Measurements from ENCODE around the gene TMEM184A. TPM values are rescaled to one million over a fixed set of nuclear protein-coding genes. Genes with fewer than 3 reads are reported as not detected.
A peak's percentile ranks its signal among the peaks of the same experiment; 100 is the strongest.

TMEM184A gene
- total and polyA plus RNA-seq, 2 of the 13 experiments (the other 11 are each of a cell fraction or from before 2014, with no cell fraction given), result 9.5 to 20.4 TPM

- TF ChIP-seq ZNF691 (CRISPR knock-in tag; IDR thresholded peaks at IDR 0.05; ENCODE audit: borderline replicate concordance, low read depth) (no peak), ZBTB21 (CRISPR knock-in tag; IDR thresholded peaks at IDR 0.05) (peak; percentile 71), ZNF788 (CRISPR knock-in tag; IDR thresholded peaks at IDR 0.05; ENCODE audit: borderline replicate concordance) (no peak), DNMT1 (CRISPR knock-in tag; IDR thresholded peaks at IDR 0.05) (no peak), ZNF678 (CRISPR knock-in tag; IDR thresholded peaks at IDR 0.05) (no peak), CC2D1A (CRISPR knock-in tag; IDR thresholded peaks at IDR 0.05) (no peak), NR1H2 (CRISPR knock-in tag; IDR thresholded peaks at IDR 0.05; ENCODE audit: borderline replicate concordance, low read depth) (no peak), RBM22 (optimal IDR thresholded peaks at IDR 0.05; ENCODE audit: low read length) (no peak), ZKSCAN8 (CRISPR knock-in tag; IDR thresholded peaks at IDR 0.05; ENCODE audit: borderline replicate concordance) (no peak), KDM5A (IDR thresholded peaks at IDR 0.05; ENCODE audit: borderline replicate concordance, low read length) (no peak), SP140L (CRISPR knock-in tag; IDR thresholded peaks at IDR 0.05; ENCODE audit: borderline replicate concordance) (no peak), ZNF687 (CRISPR knock-in tag; IDR thresholded peaks at IDR 0.05) (peak; percentile 45; the same call in 1 of the 2 replicates), HES4 (CRISPR knock-in tag; IDR thresholded peaks at IDR 0.05; ENCODE audit: borderline replicate concordance) (no peak), PLSCR1 (CRISPR knock-in tag; IDR thresholded peaks at IDR 0.05; ENCODE audit: borderline replicate concordance) (no peak), ATM (IDR thresholded peaks at IDR 0.05; ENCODE audit: borderline replicate concordance) (no peak), NFKBIZ (CRISPR knock-in tag; IDR thresholded peaks at IDR 0.05) (no peak), BORCS8-MEF2B (CRISPR knock-in tag; IDR thresholded peaks at IDR 0.05) (no peak), THRA (CRISPR knock-in tag; IDR thresholded peaks at IDR 0.05; ENCODE audit: borderline replicate concordance) (no peak), ELF4 (CRISPR knock-in tag; IDR thresholded peaks at IDR 0.05; ENCODE audit: borderline replicate concordance) (no peak), ZNF253 (CRISPR knock-in tag; IDR thresholded peaks at IDR 0.05; ENCODE audit: borderline replicate concordance) (no peak), ZNF230 (CRISPR knock-in tag; IDR thresholded peaks at IDR 0.05) (0 out of 2 replicates have a peak, but pooled peaks have one; percentile 32)
These were observed 13.0 kb upstream of the TMEM184A start (continued) for GRCh38 chr7:1569016-1569415.

Data from HepG2 (cell line).